A549 (cell line): ENCODE measurements around the gene KIAA1614. TPM values are rescaled to one million over a fixed set of nuclear protein-coding genes. Genes with fewer than 3 reads are reported as not detected.

Experiments used
- ATAC-seq, 2 experiments: fragments of 200-7000 bp in 1 of 2; fragments of >200 bp in 1 of 2; cut with Nextera tagmentation in 1 of 2; cut with Tn5 transposase in 1 of 2; 3 replicates each; pipeline versions ENCODE4 v1.8.0 to v1.9.1; 2018 to 2020; ENCODE audit warnings: mild to moderate bottlenecking in 1 of 2, moderate library complexity in 1 of 2
- CTCF ChIA-PET: fragments of 300-600 bp; sonication (Branson Sonifier 250); formaldehyde crosslinking; extraction: SDS; loops from one replicate; lab custom pipeline; 2021; ENCODE audit warnings: antibody characterized with exemption, inconsistent platforms; lab: Yijun Ruan, JAX
- POLR2A ChIA-PET: fragments of 350-600 bp; formaldehyde crosslinking; extraction: SDS; loops from one replicate; lab custom pipeline; 2021; ENCODE audit warnings: antibody characterized with exemption, inconsistent platforms; lab: Yijun Ruan, JAX
- DNase-seq, 2 experiments: peaks; one replicate each; pipeline versions ENCODE4 v3.0.0 to v3.0.0-alpha.2; 2011 to 2016; ENCODE audit warnings: low read depth in 1 of 2, low spot score in 1 of 2
- FAIRE-seq: peaks from 2 replicates; lab custom pipeline; 2011; peaks lifted over from hg19 to GRCh38; lab: Jason Lieb, UNC
- H3K27ac ChIP-seq, 2 experiments: fragments of >200 bp; sonication (Bioruptor Twin); formaldehyde crosslinking; 3 replicates each; pipeline ENCODE4 v1.5.1; 2016 to 2017
- H3K4me1 ChIP-seq: fragments of >200 bp; sonication (Bioruptor Twin); formaldehyde crosslinking; 3 replicates; pipeline ENCODE4 v1.6.1; 2016
- H3K4me2 ChIP-seq: fragments of >200 bp; sonication (Bioruptor Twin); formaldehyde crosslinking; 3 replicates; pipeline ENCODE4 v1.6.1; 2016
- H3K4me3 ChIP-seq: fragments of >200 bp; sonication (Bioruptor Twin); formaldehyde crosslinking; 3 replicates; pipeline ENCODE4 v1.5.1; 2016
- H3K9me3 ChIP-seq: fragments of >200 bp; sonication (Bioruptor Twin); formaldehyde crosslinking; 3 replicates; pipeline ENCODE4 v1.6.1; 2016
- BHLHE40 ChIP-seq: IDR thresholded peaks from 2 replicates; pipeline ENCODE4 v1.6.1; 2012; ENCODE audit warnings: low read depth, low read length, inconsistent platforms
- CBX2 ChIP-seq: fragments of 200-600 bp; sonication (generic); IDR thresholded peaks from 2 replicates; pipeline ENCODE4 v1.6.1; 2016; ENCODE audit warnings: low read depth, mild to moderate bottlenecking, borderline replicate concordance
- CHD2 ChIP-seq: fragments of 150-350 bp; IDR thresholded peaks from 2 replicates; pipeline ENCODE4 v1.6.1; 2014; ENCODE audit warnings: low read length; ENCODE audit not compliant: partially characterized antibody
- CHD4 ChIP-seq: fragments of 200-600 bp; sonication (generic); IDR thresholded peaks from 2 replicates; pipeline ENCODE4 v1.6.1; 2016; ENCODE audit warnings: antibody characterized with exemption, mild to moderate bottlenecking, borderline replicate concordance
- EHF ChIP-seq: fragments of 250-450 bp; sonication (Bioruptor Pico); IDR thresholded peaks from 2 replicates; pipeline ENCODE4 v1.5.0; 2020; ENCODE audit warnings: mild to moderate bottlenecking
- EP300 ChIP-seq, 2 experiments: fragments of >200 bp; sonication (Bioruptor Twin); formaldehyde crosslinking; IDR thresholded peaks; 2 replicates in 1 of 2; 3 replicates in 1 of 2; pipeline ENCODE4 v1.6.1; 2016 to 2017
- ESRRA ChIP-seq: fragments of 150-350 bp; IDR thresholded peaks from 2 replicates; pipeline ENCODE4 v1.6.1; 2014; ENCODE audit warnings: mild to moderate bottlenecking, low read length, borderline replicate concordance
- FOSB ChIP-seq: fragments of 250-450 bp; sonication (Bioruptor Pico); IDR thresholded peaks from 2 replicates; pipeline ENCODE4 v1.5.0; 2020; ENCODE audit warnings: mild to moderate bottlenecking, moderate library complexity
- GATA3 ChIP-seq: IDR thresholded peaks from 2 replicates; pipeline ENCODE4 v1.6.1; 2012; ENCODE audit warnings: borderline replicate concordance
- HOXB13 ChIP-seq: fragments of 250-450 bp; sonication (Bioruptor Pico); IDR thresholded peaks from 2 replicates; pipeline ENCODE4 v1.5.0; 2020; ENCODE audit warnings: low read depth, mild to moderate bottlenecking, moderate library complexity
- HOXB5 ChIP-seq: fragments of 250-450 bp; sonication (Bioruptor Pico); IDR thresholded peaks from 2 replicates; pipeline ENCODE4 v1.5.0; 2020; ENCODE audit warnings: mild to moderate bottlenecking, moderate library complexity
- MAFK ChIP-seq: fragments of 450-650 bp; IDR thresholded peaks from 2 replicates; pipeline ENCODE4 v1.6.1; 2014; ENCODE audit not compliant: partially characterized antibody
- MAX ChIP-seq: IDR thresholded peaks from 2 replicates; pipeline ENCODE4 v1.6.1; 2012
- MAZ ChIP-seq: fragments of 150-350 bp; IDR thresholded peaks from 2 replicates; pipeline ENCODE4 v1.6.1; 2014; ENCODE audit warnings: antibody characterized with exemption, low read depth, low read length, borderline replicate concordance
- NPAS2 ChIP-seq: fragments of 250-450 bp; sonication (Bioruptor Pico); IDR thresholded peaks from 2 replicates; pipeline ENCODE4 v1.8.0; 2022; ENCODE audit warnings: mild to moderate bottlenecking, moderate library complexity, borderline replicate concordance
- PBX3 ChIP-seq: IDR thresholded peaks from 2 replicates; pipeline ENCODE4 v1.6.1; 2012
- PHF8 ChIP-seq: fragments of 200-600 bp; sonication (generic); IDR thresholded peaks from 2 replicates; pipeline ENCODE4 v1.6.1; 2016; ENCODE audit warnings: low read depth, mild to moderate bottlenecking, antibody characterized with exemption, moderate library complexity, borderline replicate concordance
- RCOR1 ChIP-seq: fragments of 150-350 bp; IDR thresholded peaks from 2 replicates; pipeline ENCODE4 v1.6.1; 2014; ENCODE audit warnings: antibody characterized with exemption, low read length, low read depth
- REST ChIP-seq: fragments of 200-600 bp; sonication (generic); IDR thresholded peaks from 2 replicates; pipeline ENCODE4 v1.6.1; 2016; ENCODE audit warnings: antibody characterized with exemption, mild to moderate bottlenecking, moderate library complexity
- RFX5 ChIP-seq: fragments of 450-650 bp; IDR thresholded peaks from 2 replicates; pipeline ENCODE4 v1.7.1; 2014; ENCODE audit warnings: antibody characterized with exemption, mild to moderate bottlenecking, moderate library complexity
- RNF2 ChIP-seq: fragments of 200-600 bp; sonication (generic); IDR thresholded peaks from 2 replicates; pipeline ENCODE4 v1.6.1; 2016; ENCODE audit warnings: low read depth, mild to moderate bottlenecking, antibody characterized with exemption, moderate library complexity, borderline replicate concordance
- SMC3 ChIP-seq: fragments of >200 bp; sonication (Bioruptor Twin); formaldehyde crosslinking; IDR thresholded peaks from 3 replicates; pipeline ENCODE4 v1.6.1; 2018; ENCODE audit warnings: inconsistent platforms
- SREBF2 ChIP-seq: fragments of 450-650 bp; IDR thresholded peaks from 2 replicates; pipeline ENCODE4 v1.6.1; 2014; ENCODE audit warnings: mild to moderate bottlenecking, moderate library complexity
- ZC3H11A ChIP-seq: fragments of 450-650 bp; IDR thresholded peaks from 2 replicates; pipeline ENCODE4 v1.6.1; 2014; ENCODE audit warnings: antibody characterized with exemption, mild to moderate bottlenecking
- WGBS: methylation state at CpG from one replicate; pipeline ENCODE4 v1.1.6; 2017; ENCODE audit errors: missing lambda C conversion rate; 5-methylcytosine and 5-hydroxymethylcytosine counted together
- polyA plus RNA-seq, 4 experiments: library from polyadenylated mRNA; depleted of rRNA in 3 of 4; stranded (reverse); fragments of >200 nt; fragmentation: RNase III in 1 of 4; extraction: RNeasy Plus Mini Kit Qiagen cat#74134 plus additional on column Dnase treatment in 1 of 4; gene quantifications; 2 replicates in 3 of 4; 3 replicates in 1 of 4; pipeline ENCODE4 v1.2.3, GENCODE V29; 2011 to 2017
- TF ChIP-seq, protein P1 (sequence below): IDR thresholded peaks from 2 replicates; pipeline ENCODE4 v1.6.1; 2012; ENCODE audit warnings: low read depth, borderline replicate concordance
- TF ChIP-seq, protein P2 (sequence below): fragments of 250-450 bp; sonication (Bioruptor Pico); IDR thresholded peaks from 2 replicates; pipeline ENCODE4 v1.5.0; 2021; ENCODE audit warnings: mild to moderate bottlenecking, moderate library complexity, borderline replicate concordance

KIAA1614 gene
- polyA plus RNA-seq, 2 of the 4 experiments (the other 2 are of a cell fraction): 0.25 to 0.84 TPM

GRCh38 chr1:180926164-180926981 is 13.7 kb downstream of the KIAA1614 start:
- TF ChIP-seq ZC3H11A (no peak), CHD2 (no peak), NPAS2 (CRISPR knock-in tag) (no peak), EP300 (IDR thresholded peaks at IDR 0.05) (no peak), CBX2 (no peak), SREBF2 (no peak), RFX5 (no peak), HOXB13 (CRISPR knock-in tag) (no peak), SMC3 (no peak), PBX3 (no peak), BHLHE40 (no peak), MAZ (no peak), EHF (CRISPR knock-in tag) (no peak)
- TF ChIP-seq, protein P1, sequence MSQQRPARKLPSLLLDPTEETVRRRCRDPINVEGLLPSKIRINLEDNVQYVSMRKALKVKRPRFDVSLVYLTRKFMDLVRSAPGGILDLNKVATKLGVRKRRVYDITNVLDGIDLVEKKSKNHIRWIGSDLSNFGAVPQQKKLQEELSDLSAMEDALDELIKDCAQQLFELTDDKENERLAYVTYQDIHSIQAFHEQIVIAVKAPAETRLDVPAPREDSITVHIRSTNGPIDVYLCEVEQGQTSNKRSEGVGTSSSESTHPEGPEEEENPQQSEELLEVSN: no peak
- TF ChIP-seq, protein P2, sequence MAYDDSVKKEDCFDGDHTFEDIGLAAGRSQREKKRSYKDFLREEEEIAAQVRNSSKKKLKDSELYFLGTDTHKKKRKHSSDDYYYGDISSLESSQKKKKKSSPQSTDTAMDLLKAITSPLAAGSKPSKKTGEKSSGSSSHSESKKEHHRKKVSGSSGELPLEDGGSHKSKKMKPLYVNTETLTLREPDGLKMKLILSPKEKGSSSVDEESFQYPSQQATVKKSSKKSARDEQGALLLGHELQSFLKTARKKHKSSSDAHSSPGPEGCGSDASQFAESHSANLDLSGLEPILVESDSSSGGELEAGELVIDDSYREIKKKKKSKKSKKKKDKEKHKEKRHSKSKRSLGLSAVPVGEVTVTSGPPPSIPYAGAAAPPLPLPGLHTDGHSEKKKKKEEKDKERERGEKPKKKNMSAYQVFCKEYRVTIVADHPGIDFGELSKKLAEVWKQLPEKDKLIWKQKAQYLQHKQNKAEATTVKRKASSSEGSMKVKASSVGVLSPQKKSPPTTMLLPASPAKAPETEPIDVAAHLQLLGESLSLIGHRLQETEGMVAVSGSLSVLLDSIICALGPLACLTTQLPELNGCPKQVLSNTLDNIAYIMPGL: no peak
- FAIRE-seq: no peak
- POLR2A ChIA-PET: interaction anchor here (0.5 kb wide), 1 partner anchor 695 kb away, joined by 3 read pairs; no protein-coding TSS in a partner anchor
- Histone ChIP-seq H3K4me2 (no peak overlapping the region), H3K9me3 (no peaks in the 10 kb centered on the region), H3K4me1 (no peaks in the 10 kb centered on the region), H3K4me3 (no peak overlapping the region), H3K27ac (no peak overlapping the region)
- DNase-seq: no peak
- ATAC-seq: no peak
- 71% methylated on average over 7 of the region's 14 CpGs for WGBS
- CTCF ChIA-PET: interaction anchor here (0.6 to 1.9 kb wide), 5 partner anchors 13 to 240 kb away, joined by 3 to 7 read pairs (median 3); no protein-coding TSS in a partner anchor

DNA sequence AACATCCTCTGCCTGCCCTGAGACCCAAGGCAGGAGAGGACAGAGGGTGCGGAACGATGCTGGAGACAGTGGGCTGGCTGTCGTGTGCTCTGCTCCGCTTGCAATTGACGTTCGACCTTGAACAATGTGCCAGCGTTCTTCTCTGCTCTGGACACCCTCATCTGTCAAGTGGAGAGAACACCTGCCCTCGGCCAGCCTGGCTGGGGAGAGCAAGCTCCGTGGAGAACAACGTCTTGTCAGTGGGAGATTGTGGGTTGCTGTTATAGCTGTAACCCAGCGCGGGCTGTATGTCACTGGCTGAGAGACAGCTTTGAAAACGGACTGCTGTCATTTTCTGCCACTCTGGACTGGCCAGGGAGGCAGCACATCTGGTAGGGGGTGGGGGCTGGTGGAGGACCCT is 14.7 kb downstream of the KIAA1614 start:
- Histone ChIP-seq H3K4me3 (no peak overlapping the region), H3K9me3 (no peaks in the 10 kb centered on the region)
- TF ChIP-seq RCOR1: no peak
- no peak for TF ChIP-seq RNF2
- no peak for TF ChIP-seq HOXB13 (CRISPR knock-in tag)
- no peak for TF ChIP-seq PHF8
- no peak for TF ChIP-seq REST
- TF ChIP-seq MAZ: no peak
- TF ChIP-seq EP300 (IDR thresholded peaks at IDR 0.05): no peak
- TF ChIP-seq HOXB5 (CRISPR knock-in tag): no peak
- TF ChIP-seq BHLHE40: no peak
- no peak for TF ChIP-seq FOSB (CRISPR knock-in tag)
- TF ChIP-seq CHD4: no peak
- no peak for TF ChIP-seq ESRRA
- TF ChIP-seq PBX3: no peak
- TF ChIP-seq MAFK: no peak
- TF ChIP-seq EHF (CRISPR knock-in tag): no peak
- TF ChIP-seq MAX: no peak
- TF ChIP-seq GATA3: no peak
- TF ChIP-seq, all 56 proteins: peak for 0
- DNase-seq: no peak
- no peaks in the 10 kb centered on the region for H3K4me1 ChIP-seq
- no peak for FAIRE-seq
- 84% methylated on average over 11 of the region's 13 CpGs for WGBS
- POLR2A ChIA-PET: no interaction called here
- H3K27ac ChIP-seq: no peak overlapping the region
- no peak overlapping the region for H3K4me2 ChIP-seq
- CTCF ChIA-PET: interaction anchor here (0.7 kb wide), 1 partner anchor 46 kb away, joined by 4 read pairs; no protein-coding TSS in a partner anchor
- ATAC-seq: no peak
